WTC11 (cell line): ENCODE results near the gene DUOX2. TPM values are rescaled to one million over a fixed set of nuclear protein-coding genes. Genes with fewer than 3 reads are reported as not detected.
A peak's percentile ranks its signal among the peaks of the same experiment; 100 is the strongest.

ENCODE experiments used
- ATAC-seq: fragments of 200-7000 bp; cut with Tn5 transposase; 2 replicates; pipeline ENCODE4 v1.10.0; 2021; ENCODE audit warnings: mild to moderate bottlenecking, moderate library complexity
- CTCF ChIA-PET: fragments of 300-600 bp; sonication (Branson Sonifier 250); formaldehyde crosslinking; loops from one replicate; lab custom pipeline; 2021; ENCODE audit warnings: antibody characterized with exemption; lab: Charles Lee
- POLR2A ChIA-PET: fragments of 350-600 bp; sonication (Branson Sonifier 250); formaldehyde crosslinking; loops from one replicate; lab custom pipeline; 2021; ENCODE audit warnings: antibody characterized with exemption; lab: Charles Lee
- DNase-seq: peaks from one replicate; pipeline ENCODE4 v3.0.0; 2021; ENCODE audit warnings: low spot score
- H3K27ac Mint-ChIP-seq: 2 replicates; pipeline ENCODE4 v1.8.0; 2021; ENCODE audit warnings: mixed read lengths
- H3K27me3 Mint-ChIP-seq: 2 replicates; pipeline ENCODE4 v1.8.0; 2021; ENCODE audit warnings: low read depth, mild to moderate bottlenecking, moderate library complexity, mixed read lengths
- H3K36me3 Mint-ChIP-seq: 2 replicates; pipeline ENCODE4 v1.8.0; 2021; ENCODE audit warnings: mixed read lengths
- H3K4me1 Mint-ChIP-seq: 2 replicates; pipeline ENCODE4 v1.8.0; 2022; ENCODE audit warnings: mixed read lengths
- H3K4me3 Mint-ChIP-seq: 2 replicates; pipeline ENCODE4 v1.8.0; 2021; ENCODE audit warnings: mild to moderate bottlenecking, moderate library complexity, mixed read lengths
- H3K9me3 Mint-ChIP-seq: 2 replicates; pipeline ENCODE4 v1.8.0; 2021; ENCODE audit warnings: mixed read lengths
- AFF4 ChIP-seq: sonication (generic); formaldehyde crosslinking; IDR thresholded peaks from 2 replicates; pipeline ENCODE4 v1.8.1; 2023; ENCODE audit warnings: mild to moderate bottlenecking, missing genetic modification reagents, borderline replicate concordance
- CTCF ChIP-seq: fragments of 200-600 bp; IDR thresholded peaks from 2 replicates; pipeline ENCODE4 v1.8.0; 2022; ENCODE audit warnings: antibody characterized with exemption
- E2F4 ChIP-seq: sonication (generic); formaldehyde crosslinking; IDR thresholded peaks from 2 replicates; pipeline ENCODE4 v1.8.1; 2022; ENCODE audit warnings: low read depth, mild to moderate bottlenecking, moderate library complexity, missing genetic modification reagents, borderline replicate concordance
- FOXJ3 ChIP-seq: sonication (generic); formaldehyde crosslinking; IDR thresholded peaks from 2 replicates; pipeline ENCODE4 v1.9.0; 2021; ENCODE audit warnings: missing genetic modification reagents, mild to moderate bottlenecking, borderline replicate concordance
- FOXK1 ChIP-seq: sonication (generic); formaldehyde crosslinking; IDR thresholded peaks from 2 replicates; pipeline ENCODE4 v1.8.0; 2022; ENCODE audit warnings: mild to moderate bottlenecking, moderate library complexity, missing genetic modification reagents
- HMGA2 ChIP-seq: fragments of 250-450 bp; sonication (Bioruptor Pico); IDR thresholded peaks from 2 replicates; pipeline ENCODE4 v1.4.0; 2021; ENCODE audit warnings: mild to moderate bottlenecking, moderate library complexity
- MAX ChIP-seq: sonication (generic); formaldehyde crosslinking; IDR thresholded peaks from 2 replicates; pipeline ENCODE4 v1.8.0; 2022; ENCODE audit warnings: mild to moderate bottlenecking, missing genetic modification reagents
- MLX ChIP-seq: sonication (generic); formaldehyde crosslinking; IDR thresholded peaks from 2 replicates; pipeline ENCODE4 v1.8.1; 2023; ENCODE audit warnings: mild to moderate bottlenecking, missing genetic modification reagents, moderate library complexity
- MYBL2 ChIP-seq: sonication (generic); formaldehyde crosslinking; IDR thresholded peaks from 2 replicates; pipeline ENCODE4 v1.8.1; 2023; ENCODE audit warnings: mild to moderate bottlenecking, moderate library complexity, missing genetic modification reagents
- OVOL2 ChIP-seq: fragments of 250-450 bp; sonication (Bioruptor Pico); IDR thresholded peaks from 2 replicates; pipeline ENCODE4 v1.9.0; 2021; ENCODE audit warnings: mild to moderate bottlenecking, borderline replicate concordance
- RELA ChIP-seq: sonication (generic); formaldehyde crosslinking; IDR thresholded peaks from 2 replicates; pipeline ENCODE4 v1.8.1; 2022; ENCODE audit warnings: missing genetic modification reagents, mild to moderate bottlenecking, borderline replicate concordance
- RORB ChIP-seq: fragments of 250-450 bp; sonication (Bioruptor Pico); IDR thresholded peaks from 2 replicates; pipeline ENCODE4 v1.9.0; 2021; ENCODE audit warnings: mild to moderate bottlenecking
- SMAD3 ChIP-seq: sonication (generic); formaldehyde crosslinking; IDR thresholded peaks from 2 replicates; pipeline ENCODE4 v1.8.0; 2022; ENCODE audit warnings: missing genetic modification reagents, mild to moderate bottlenecking, borderline replicate concordance
- SMAD4 ChIP-seq: sonication (generic); formaldehyde crosslinking; IDR thresholded peaks from 2 replicates; pipeline ENCODE4 v1.8.0; 2022; ENCODE audit warnings: mild to moderate bottlenecking, missing genetic modification reagents
- SOX15 ChIP-seq: fragments of 250-450 bp; sonication (Bioruptor Pico); IDR thresholded peaks from 2 replicates; pipeline ENCODE4 v1.9.0; 2021; ENCODE audit warnings: mild to moderate bottlenecking
- TEAD1 ChIP-seq: sonication (generic); formaldehyde crosslinking; IDR thresholded peaks from 2 replicates; pipeline ENCODE4 v1.8.0; 2022; ENCODE audit warnings: mild to moderate bottlenecking, missing genetic modification reagents
- ZBTB43 ChIP-seq: sonication (generic); formaldehyde crosslinking; IDR thresholded peaks from 2 replicates; pipeline ENCODE4 v1.8.1; 2023; ENCODE audit warnings: mild to moderate bottlenecking, missing genetic modification reagents
- total RNA-seq: library from RNA; stranded (reverse); gene quantifications from 3 replicates; pipeline ENCODE4 v1.2.3, GENCODE V29; 2021
- TF ChIP-seq, protein P1 (sequence below): fragments of 250-450 bp; sonication (Bioruptor Pico); IDR thresholded peaks from 2 replicates; pipeline ENCODE4 v1.8.0; 2021; ENCODE audit warnings: mild to moderate bottlenecking

DUOX2 gene
- total RNA-seq, 1 experiment from 2014 or later = 0.13 TPM

- DNase-seq (peak; percentile 90), ATAC-seq (peak; percentile 70)
- Mint-ChIP-seq H3K27me3 (peaks cover 19% of the 10 kb centered on the region), H3K9me3 (no peaks in the 10 kb centered on the region), H3K27ac (no peak overlapping the region), H3K36me3 (no peaks in the 10 kb centered on the region), H3K4me3 (no peak overlapping the region), H3K4me1 (peaks cover 25% of the 10 kb centered on the region)
- POLR2A ChIA-PET = interaction anchor here (1.0 to 1.7 kb wide), 5 partner anchors 9 to 239 kb away, joined by 3 to 7 read pairs (median 5); a partner anchor contains a TSS
- CTCF ChIA-PET = interaction anchor here (0.6 to 5.9 kb wide), 60 partner anchors 8 to 543 kb away, joined by 3 to 156 read pairs (median 6); partner anchors contain the start of genes DUOX1, DUOXA1, GATM and SHF
- TF ChIP-seq MAX (CRISPR knock-in tag) (peak; percentile 36; the same call in 1 of the 2 replicates), FOXJ3 (CRISPR knock-in tag) (no peak), CTCF (peak; percentile 68), RELA (CRISPR knock-in tag) (no peak), TEAD1 (0 out of 2 replicates have a peak, but pooled peaks have one; percentile 39)
Measured at GRCh38 chr15:45162771-45163507, 49.0 kb upstream of the DUOX2 start.

DNA sequence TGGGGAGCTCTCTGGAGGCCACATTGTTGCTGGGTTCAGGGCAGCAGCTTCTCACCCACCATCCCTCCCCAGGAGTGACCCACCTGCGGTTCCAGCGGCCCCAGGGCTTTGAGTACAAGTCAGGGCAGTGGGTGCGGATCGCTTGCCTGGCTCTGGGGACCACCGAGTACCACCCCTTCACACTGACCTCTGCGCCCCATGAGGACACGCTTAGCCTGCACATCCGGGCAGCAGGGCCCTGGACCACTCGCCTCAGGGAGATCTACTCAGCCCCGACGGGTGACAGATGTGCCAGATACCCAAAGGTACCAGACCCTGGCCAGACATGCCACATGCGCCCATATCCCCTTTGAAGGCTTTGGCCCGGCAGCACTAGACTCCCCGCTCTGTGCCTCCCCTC is 47.7 kb upstream of the DUOX2 start:
- CTCF ChIA-PET = interaction anchor here (1.4 to 5.9 kb wide), 5 partner anchors 25 to 44 kb away, joined by 7 to 156 read pairs (median 36); partner anchors contain the start of gene SHF
- ATAC-seq = no peak
- DNase-seq = no peak

DNA sequence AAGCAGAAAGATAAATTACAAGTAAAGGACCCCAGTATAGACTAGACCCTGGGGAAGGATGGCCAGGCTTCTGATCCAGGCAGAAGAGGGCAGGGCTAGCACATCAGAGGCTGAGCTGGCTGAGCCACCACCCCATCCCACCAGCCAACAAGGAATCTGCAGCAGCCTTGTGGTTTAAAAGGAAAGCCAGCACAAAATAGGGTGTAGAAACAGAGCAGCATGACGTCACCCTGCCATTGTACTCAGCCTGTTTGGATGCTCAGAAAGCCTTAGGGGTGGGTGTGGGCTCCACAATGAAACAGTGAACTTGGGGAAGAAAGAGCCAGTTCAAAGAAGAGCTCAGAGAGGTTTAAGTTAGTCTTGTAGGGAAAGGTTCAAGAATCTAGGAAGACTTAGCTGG is 44.0 kb upstream of the DUOX2 start:
- ChIA-PET CTCF (interaction anchor here (0.7 to 1.9 kb wide), 7 partner anchors 10 to 299 kb away, joined by 3 to 7 read pairs (median 4); partner anchors contain the start of gene SHF), POLR2A (no interaction called here)
- ATAC-seq (peak; percentile 22; the same call in 1 of the 2 replicates), DNase-seq (no peak)
- no peak overlapping the region for H3K4me3 Mint-ChIP-seq
- no peaks in the 10 kb centered on the region for H3K9me3 Mint-ChIP-seq
- peaks cover 23% of the 10 kb centered on the region for H3K27me3 Mint-ChIP-seq
- no peak overlapping the region for H3K27ac Mint-ChIP-seq
- H3K4me1 Mint-ChIP-seq = 0 out of 2 replicates have a peak, but pooled peaks cover 5% of the 10 kb centered on the region
- H3K36me3 Mint-ChIP-seq = no peaks in the 10 kb centered on the region
- TF ChIP-seq TEAD1 = no peak
- TF ChIP-seq ZBTB43 = no peak
- TF ChIP-seq MYBL2 (CRISPR knock-in tag) = no peak
- TF ChIP-seq E2F4 (CRISPR knock-in tag) = no peak
- TF ChIP-seq MLX (CRISPR knock-in tag) = no peak
- TF ChIP-seq OVOL2 (CRISPR knock-in tag) = no peak
- TF ChIP-seq AFF4 = no peak
- no peak for TF ChIP-seq HMGA2
- no peak for TF ChIP-seq SMAD3 (CRISPR knock-in tag)
- TF ChIP-seq RORB = no peak
- TF ChIP-seq FOXK1 (CRISPR knock-in tag) = no peak

More for the DNA sequence above, 47.7 kb upstream of the DUOX2 start:
- Mint-ChIP-seq H3K9me3 (no peaks in the 10 kb centered on the region), H3K4me3 (no peak overlapping the region), H3K27ac (no peak overlapping the region), H3K27me3 (peaks cover 19% of the 10 kb centered on the region), H3K4me1 (peaks cover 22% of the 10 kb centered on the region), H3K36me3 (no peaks in the 10 kb centered on the region)
- TF ChIP-seq, protein P1, sequence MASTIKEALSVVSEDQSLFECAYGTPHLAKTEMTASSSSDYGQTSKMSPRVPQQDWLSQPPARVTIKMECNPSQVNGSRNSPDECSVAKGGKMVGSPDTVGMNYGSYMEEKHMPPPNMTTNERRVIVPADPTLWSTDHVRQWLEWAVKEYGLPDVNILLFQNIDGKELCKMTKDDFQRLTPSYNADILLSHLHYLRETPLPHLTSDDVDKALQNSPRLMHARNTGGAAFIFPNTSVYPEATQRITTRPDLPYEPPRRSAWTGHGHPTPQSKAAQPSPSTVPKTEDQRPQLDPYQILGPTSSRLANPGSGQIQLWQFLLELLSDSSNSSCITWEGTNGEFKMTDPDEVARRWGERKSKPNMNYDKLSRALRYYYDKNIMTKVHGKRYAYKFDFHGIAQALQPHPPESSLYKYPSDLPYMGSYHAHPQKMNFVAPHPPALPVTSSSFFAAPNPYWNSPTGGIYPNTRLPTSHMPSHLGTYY (CRISPR knock-in tag) = no peak
- TF ChIP-seq SOX15 (CRISPR knock-in tag) = no peak
- TF ChIP-seq SMAD4 (CRISPR knock-in tag) = no peak
- POLR2A ChIA-PET = no interaction called here
